NCI-H2107 treated with DMSO at 0.1 percent for 48 hours (cell line): ENCODE results near the gene BCL2L1.

Source experiments
- DNase-seq: peaks from one replicate; lab custom pipeline; 2025; ENCODE audit not compliant: unreplicated experiment; lab: John Stamatoyannopoulos, UW

BCL2L1 gene

DNA sequence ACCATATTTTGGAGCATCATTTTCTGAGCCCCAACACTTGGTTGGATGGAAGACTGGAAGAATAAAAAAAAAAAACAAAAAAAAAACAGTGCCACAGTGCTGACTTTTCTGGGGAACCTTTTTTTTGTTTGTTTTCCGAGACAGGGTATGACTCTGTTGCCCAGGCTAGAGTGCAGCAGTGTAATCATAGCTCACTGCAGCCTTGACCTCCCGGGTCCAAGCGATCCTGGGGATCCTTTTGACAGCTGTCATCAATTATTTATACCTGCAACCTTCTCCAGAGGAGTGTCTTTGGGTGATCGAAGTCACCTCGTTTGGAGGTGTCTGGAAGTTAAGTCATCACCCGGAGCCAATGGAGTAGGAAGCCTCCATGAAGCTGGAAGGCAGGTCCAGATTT lies 8.7 kb upstream of the BCL2L1 start:
- no peak for DNase-seq

DNA sequence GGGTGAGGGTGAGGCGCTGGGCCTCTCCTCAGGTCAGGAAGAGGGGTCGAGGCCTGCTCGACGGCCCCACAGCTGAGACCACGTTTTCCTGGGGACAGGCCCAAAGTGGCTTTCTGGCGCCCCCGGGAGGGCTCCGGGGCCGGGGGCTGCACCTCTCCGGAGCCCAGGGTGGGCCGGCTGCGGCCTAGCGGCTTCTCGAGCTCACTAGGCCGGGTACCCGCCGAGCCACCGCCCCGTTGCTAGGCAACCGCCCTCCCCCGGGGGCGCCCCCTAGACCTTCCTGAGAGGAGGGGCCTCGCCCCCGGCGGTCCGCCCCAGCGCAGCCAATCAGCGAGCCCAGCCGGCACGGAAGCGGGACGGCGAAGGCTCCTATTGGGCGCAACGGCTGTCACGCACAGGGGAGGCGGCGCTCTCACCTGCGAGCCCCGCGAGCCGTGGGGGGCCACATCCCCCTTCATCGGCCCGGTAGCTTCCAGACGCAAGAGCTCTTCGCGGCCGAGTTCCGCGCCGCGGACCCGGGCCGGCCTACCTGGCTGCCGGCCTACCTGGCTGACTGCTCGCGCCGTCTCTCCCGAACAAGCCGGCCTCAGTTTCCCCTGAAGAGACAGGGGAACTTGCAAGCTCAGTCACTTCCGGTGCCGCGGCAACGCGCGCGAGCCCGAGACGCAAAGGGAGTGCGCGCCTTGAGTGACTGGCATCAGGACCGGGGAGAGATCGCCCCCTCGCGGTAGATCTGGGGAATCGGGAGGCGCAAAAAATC lies 831 bp upstream of the BCL2L1 start:
- DNase-seq = peak; percentile 70

DNA sequence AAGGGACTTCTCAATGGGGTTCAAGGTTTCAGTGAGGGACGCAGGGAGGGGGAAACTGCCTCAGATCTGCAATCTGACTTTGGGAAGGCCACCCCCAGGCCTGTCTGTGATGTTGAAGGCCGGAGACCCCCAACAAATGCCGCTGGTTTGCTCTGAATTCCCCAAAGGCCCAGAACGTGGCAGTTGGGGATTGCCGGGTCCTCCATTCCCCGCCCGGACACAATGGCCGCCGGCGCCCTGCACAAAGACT lies 326 bp upstream of the BCL2L1 start:
- DNase-seq = no peak

DNA sequence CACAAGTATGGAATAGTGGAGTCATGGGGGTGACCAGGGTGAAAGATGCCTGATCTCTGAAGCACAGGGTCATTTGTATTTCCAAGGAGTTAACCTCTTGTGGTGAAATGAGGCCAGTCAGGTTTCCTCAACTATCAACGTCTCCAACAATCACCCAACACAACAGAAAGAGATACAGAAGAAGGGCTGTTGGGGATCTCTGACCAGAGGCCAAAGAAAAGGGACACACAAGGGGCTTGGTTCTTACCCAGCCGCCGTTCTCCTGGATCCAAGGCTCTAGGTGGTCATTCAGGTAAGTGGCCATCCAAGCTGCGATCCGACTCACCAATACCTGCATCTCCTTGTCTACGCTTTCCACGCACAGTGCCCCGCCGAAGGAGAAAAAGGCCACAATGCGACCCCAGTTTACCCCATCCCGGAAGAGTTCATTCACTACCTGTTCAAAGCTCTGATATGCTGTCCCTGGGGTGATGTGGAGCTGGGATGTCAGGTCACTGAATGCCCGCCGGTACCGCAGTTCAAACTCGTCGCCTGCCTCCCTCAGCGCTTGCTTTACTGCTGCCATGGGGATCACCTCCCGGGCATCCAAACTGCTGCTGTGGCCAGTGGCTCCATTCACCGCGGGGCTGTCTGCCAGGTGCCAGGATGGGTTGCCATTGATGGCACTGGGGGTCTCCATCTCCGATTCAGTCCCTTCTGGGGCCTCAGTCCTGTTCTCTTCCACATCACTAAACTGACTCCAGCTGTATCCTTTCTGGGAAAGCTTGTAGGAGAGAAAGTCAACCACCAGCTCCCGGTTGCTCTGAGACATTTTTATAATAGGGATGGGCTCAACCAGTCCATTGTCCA lies 1.0 kb downstream of the BCL2L1 start:
- no peak for DNase-seq

DNA sequence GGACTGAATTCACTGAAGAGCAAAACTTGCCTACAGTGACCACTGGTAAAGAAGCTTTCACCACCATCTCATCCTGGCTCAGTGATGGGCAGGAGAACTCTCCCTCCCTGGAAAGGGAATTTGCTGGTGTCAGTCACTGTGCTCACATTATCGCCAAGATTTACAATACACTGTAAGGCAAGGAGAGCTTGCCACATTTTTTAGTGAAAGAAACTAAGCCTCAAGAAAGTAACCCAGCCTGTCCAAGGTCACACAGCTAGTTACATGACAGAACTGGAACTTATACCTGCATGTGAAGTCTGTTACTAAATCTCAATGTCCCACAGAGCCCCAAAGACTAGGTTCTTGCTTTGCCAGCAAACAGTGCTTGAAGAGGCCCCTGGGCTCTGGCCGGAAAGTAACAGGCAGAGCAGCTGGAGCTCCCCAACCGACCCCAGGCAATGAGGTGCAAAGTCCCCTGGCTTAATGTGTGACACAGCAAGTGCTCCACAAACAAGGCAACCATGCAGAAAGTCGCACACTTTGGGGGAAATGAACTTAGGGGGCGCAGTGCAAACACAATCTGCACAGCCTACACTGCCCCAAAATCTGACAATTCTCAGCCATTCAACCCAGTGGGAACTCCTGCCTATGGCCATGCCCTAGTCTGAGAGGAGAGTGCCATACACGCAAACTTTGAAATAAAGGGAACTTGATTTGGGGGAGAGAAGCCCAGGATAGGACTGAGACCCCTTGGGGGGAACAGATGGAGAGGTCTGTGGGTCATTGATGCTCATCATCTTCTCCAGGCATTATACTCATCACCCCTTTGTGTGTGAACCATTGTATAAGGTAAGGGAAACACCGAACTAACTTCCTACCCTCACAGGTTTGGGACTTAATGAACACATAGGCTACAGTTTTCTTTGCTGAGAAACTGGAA lies 1.9 kb downstream of the BCL2L1 start:
- no peak for DNase-seq

DNA sequence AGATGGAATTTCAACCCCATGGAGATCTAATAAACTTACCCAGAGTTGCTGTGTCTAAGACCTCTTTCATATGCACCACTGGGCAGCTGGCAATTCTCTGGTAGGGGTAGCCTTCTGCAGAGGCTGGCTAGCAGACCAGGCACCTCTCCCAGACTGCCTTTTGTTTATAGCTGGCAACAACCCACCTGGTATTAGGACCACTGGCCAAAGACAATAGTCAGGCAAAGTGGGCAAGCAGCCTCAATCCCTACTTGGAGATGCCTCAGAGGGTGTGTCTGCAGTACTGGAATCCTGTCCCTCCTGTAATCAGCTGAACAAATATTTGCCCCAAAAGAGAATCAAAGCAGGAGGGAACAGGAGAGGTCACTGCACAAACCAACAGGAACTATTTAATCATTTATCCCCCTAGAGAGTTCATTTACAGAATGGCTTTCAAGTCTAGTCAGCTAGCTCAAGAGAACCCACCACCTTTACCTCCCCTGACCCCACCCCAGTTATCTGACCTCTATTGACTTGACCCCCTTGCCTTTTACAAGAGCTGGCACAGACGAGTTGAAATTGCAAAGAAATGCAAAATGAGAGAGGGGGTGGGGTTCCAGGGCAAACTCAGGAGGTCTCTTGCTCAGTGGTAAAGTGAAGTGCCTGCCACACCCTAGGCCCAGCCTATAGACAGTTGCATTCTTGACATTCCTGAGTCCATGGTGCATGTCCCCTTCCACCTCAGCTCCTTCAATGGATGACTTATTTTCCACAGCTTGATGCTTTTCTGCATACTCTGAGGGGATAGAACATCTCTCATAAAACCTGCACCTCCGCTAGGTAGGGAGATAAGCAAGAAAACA lies 2.8 kb downstream of the BCL2L1 start:
- no peak for DNase-seq

DNA sequence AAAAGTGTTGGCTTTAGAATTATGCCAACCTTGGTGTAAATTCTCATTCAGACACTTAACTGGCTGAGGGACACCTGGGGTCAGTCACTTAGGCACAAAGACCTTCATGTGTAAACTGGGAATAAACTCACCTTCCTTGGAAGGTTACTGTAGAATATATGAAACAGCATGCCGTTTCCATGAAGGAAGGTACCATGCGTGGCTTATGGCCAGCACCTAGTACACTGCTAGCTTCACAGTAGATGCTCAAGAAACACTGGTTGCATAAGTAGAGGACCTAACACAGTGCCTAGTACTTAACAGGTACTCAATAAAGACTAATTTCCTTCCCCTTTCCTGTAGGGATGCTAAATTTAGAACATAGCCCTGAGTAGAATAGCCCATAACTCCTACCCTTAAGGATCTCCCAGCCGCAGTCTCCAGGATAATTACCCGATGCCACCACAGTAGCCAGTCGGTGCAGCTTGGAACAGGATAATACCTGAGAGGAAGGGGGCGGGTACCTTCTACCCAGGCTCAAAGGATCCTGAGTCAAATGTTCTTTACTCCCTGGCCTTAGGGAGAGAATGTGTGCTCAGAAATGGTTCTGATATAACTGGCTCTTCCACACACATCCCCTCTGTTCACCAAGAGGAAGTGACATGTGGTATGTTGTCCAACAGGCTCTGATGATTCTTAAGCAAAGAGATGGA lies 3.6 kb downstream of the BCL2L1 start:
- no peak for DNase-seq

DNA sequence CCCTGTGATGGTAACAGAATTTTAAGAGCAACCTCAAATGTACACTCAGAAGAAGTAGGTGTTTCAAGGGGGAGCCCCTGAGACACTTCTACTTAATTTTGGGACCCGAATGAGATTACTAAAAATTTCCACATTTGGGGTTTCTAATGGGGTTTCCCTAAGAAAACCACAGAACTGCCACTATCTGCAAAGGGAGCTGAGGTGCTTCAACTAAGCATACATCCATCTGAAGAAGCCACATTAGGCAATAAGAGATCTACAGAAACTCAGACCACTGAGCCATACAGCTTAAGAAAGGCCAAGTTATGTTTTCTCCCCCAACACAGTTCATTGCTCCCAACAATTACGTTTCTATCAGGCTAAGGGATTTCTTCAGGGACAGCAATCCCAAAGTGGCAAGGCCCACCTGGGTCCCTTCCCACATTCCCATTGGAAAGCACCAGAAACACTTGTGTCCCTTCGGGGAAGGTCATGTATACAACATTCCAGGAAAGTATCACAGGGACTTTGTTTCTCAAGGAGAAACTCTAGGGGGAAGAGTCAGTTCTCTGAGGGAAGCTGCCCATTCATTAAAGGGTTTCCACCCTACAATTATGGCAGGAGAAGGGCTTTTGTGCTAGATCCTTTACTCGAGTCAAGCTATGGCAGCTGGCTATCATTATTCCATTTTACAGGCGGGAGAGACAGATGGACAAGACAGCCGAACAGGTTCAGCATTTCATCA lies 5.0 kb downstream of the BCL2L1 start:
- DNase-seq = no peak

DNA sequence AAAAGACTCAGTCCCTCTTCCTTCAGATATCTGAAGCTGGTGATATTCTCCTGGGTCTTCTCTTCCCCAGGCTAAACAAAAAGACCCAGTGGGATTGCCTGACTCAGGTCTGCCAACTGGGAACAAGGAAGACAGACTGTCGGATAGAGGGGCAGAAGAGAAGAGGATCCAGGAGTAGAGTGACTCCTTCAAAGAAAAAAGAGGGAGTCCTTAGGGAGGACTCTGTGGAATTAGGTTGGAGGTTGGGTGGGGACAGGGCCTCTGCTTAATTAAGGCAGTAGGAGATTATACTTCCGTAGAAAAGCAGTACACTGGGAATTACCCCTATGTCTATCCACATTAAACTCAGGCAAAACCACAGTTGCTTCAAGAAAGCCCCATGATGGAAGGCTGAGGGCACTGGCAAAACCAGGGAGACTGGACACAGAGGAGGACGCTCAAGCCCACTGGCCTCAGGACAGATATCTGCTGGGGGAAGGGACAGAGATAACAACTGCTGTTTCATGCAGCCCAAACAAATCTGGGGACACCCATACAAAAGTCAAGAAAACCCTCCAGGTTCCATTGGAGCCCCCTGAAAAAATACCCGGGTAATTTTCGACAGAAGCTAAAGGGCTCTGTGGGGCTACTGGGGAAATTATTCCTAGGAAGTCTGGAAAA lies 5.7 kb downstream of the BCL2L1 start:
- DNase-seq = no peak

DNA sequence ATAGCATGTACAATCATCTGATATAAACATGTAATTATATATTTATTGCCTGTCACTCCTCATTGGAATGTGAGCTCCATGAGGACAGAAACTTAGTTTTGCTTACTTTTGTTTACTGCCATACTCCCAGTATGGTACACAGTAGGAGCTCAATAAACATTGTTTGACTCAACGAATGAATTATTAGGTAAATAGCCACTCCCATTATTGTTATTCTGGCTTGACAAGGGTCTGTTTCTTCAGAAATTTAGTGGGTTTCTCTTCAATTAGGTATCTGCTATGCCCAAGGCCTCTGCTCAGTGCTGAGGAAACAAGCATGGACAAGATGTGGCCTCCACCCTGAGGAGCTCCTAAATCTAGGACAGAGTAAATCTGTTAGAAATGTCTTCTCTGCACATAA lies 6.3 kb downstream of the BCL2L1 start:
- DNase-seq = no peak

DNA sequence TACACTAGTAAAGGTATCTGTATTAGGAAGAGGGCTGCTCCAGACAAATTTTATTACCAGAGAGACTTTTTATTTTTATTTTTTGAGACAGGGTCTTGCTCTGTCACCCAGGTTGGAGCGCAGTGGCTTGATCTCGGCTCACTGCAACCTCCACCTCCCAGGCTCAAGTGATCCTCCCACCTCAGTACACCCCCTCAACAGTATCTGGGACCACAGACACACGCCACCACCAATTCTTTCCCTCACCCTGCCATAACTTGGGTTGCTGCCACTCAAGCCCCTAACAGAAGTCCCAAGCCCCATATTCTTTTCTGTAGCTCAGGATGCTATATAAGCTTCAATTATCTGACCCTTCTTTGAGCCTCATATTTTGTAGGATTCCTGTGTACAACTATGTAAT lies 6.9 kb downstream of the BCL2L1 start:
- DNase-seq = no peak

DNA sequence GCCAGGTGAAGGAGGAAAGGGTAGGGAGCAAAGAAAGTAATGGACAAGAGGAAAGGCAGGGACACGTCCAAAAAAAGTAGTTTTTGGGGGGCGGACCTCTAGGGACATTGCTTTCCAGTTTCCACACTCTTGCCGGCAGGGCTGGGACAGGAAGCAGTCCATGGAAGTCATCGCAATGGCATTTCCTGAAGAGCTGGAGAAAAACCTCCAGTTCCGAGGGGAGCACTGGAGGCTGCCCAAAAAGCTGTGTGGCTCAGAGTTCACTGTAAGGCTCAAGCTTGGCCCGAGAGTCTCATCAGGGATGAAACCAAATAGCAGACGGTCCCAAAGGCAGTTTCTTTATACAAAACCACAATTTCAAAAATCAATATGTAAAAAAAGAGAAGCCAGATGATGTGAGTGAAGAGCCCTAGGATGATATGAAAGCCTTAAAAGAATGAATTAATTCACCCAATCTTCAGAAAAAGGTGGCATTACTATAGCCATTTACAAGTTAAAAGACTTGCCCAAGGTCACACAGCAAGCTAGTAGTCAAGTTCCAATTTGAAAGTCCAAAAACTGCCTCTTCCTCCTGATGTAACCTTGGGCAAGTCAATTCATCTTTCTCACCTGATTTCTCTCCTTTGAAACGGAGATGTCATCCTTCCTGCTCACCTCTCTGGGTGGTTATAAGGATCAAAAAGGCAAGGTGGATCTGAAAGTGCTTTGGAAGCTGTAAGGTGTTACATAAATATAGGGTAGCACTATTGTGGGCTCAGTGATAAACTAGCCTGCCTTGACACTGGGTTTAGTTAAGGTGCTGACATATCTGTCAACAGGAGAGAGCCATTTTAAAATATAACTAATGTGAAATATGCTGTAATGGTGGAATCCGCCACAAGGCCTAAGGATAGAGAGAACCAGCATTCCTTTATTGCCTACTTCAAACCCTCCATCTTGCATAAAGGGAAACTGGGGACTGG lies 9.1 kb downstream of the BCL2L1 start:
- DNase-seq = no peak

DNA sequence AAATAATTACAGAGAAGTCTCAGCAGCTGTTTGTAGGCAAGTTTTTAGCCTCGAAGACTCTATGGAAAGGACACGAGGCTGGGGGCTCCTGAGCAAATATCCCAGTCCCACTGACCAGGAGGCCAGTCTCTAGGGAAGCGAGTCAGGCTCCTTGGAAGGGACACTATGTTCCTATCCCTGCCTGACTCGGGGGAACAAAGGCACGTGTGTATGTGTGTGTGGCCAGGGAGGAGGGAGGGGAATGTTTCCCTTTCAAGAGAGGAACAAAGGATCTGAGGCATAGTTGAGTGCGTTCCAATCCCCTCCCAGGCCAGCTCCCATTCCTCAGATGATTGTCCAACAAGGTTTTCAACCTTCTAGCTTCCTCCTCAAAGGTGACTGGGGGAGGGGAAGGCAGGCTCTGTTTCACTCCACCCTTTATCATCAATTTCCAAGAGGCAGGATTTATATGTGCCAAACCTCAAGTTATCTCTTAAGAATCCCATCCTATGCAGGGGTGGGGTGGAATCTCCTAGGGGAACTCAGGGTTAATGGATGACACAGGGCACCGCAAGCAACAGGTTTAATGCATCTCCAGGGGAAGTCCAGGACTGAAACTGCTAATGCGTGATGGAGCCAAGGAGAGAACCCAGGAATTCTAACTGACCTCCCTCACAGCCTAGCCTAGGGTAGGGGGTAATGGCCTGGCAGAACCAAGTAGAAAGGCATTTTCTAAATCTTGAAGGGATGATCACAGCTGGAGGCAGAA lies 9.9 kb downstream of the BCL2L1 start:
- DNase-seq = no peak

DNA sequence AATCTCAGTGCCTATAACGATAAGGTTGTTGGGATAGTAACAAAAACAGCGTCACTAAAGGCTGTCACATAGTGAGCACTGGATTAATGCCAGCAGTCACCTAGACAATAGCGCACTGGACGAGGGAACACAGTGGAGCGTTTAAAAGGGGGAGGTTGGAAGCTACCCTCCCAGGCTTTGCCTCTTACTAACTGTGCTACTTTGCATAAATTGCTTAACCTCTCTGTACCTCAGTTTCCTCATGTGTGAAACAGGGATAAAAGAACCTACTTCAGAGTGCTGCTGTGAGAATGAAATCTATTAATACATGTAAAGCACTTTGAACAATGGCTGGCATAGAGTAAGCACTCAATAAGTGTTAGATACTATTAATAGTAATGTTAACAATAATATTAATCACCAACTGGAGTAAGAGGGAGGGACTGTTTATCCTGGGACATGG lies 10.5 kb downstream of the BCL2L1 start:
- DNase-seq = peak; percentile 40

DNA sequence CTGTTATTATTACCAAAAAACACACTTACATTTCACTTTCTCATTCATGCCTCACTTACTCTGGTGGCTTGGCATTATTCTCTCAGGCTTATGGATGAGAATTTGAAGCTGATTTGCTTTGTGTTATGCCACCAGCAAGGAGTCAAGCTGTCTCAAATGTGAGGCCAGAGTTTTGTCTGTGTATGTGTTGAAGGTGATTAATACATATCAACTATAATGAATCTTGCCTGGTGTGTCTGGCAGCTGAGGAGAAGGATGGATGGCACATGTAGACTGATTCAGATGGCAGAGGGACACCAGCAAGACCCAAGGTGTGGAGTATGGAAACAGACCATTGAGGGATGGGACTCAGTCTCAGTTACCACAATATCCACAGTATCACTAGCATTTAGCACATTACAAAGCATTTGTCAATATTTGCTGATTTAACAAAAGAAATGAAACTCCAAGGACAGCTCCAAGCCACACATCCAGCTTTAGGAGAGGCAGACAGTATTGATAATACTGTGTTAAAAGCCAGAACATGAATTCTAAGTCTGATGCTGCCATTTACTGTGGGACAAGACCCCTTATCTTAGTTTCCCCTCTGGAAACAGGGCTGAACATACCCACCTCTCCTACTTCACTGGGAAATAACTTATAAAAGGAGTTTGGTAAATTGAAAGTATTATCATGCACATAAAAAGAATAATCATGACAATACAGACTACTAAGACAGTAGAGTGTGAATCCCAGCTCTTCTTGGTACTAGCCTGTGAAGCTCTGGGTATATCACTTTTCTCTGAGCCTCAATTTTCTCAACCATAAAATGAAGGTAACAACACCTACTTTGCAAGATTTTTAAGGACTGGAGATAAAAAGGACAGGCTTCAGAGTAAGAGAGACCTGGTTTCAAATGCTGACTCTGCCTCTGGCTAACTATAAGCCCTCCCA lies 11.2 kb downstream of the BCL2L1 start:
- DNase-seq = no peak
